GM18526 (cell line): ENCODE results near the gene KRT27.

Experiments used
- POLR2A ChIP-seq: IDR thresholded peaks from 3 replicates; pipeline ENCODE4 v1.6.1; 2011; ENCODE audit not compliant: insufficient read length; ENCODE audit errors: extremely low read depth

KRT27 gene

DNA sequence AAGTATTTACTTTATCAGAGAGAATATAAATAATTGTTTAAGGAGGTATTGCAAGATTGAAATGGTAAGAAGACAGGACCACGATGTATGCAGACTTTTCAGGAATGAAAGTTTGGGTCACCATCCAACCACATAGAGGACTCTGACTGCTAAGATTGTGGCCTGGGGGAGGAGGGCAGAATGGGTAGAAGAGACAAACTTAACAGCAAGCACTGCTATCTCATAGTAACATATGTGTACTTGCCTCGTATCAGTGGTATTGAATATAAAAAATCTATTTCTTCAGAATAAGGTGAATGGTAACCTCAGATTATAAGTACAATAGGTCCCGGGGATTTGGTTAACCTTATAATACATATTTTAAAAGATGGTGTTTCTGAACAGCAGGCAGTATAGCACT lies 34.2 kb upstream of the KRT27 start:
- no peak for TF ChIP-seq POLR2A

- no peak for TF ChIP-seq POLR2A
Measured at GRCh38 chr17:40815381-40815780, 33.0 kb upstream of the KRT27 start.

GRCh38 chr17:40813804-40814203 lies 31.5 kb upstream of the KRT27 start:
- TF ChIP-seq POLR2A: no peak

DNA sequence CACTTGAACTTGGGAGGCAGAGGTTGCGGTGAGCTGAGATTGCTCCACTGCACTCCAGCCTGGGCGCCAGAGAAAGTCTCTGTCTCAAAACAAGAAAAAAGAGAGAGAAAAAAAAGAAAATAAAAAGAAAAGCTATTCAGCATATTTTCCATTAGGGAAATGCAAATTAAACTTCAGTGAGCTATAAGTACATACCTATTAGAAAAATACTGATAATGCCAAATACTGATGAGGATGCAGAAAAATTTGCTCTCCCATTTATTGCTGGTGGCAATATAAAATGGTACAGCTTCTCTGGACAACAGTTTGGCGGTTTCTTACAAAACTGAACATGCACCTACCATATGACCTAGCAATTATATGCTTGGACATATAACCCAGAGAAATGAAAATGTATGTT lies 30.3 kb upstream of the KRT27 start:
- TF ChIP-seq POLR2A: no peak

DNA sequence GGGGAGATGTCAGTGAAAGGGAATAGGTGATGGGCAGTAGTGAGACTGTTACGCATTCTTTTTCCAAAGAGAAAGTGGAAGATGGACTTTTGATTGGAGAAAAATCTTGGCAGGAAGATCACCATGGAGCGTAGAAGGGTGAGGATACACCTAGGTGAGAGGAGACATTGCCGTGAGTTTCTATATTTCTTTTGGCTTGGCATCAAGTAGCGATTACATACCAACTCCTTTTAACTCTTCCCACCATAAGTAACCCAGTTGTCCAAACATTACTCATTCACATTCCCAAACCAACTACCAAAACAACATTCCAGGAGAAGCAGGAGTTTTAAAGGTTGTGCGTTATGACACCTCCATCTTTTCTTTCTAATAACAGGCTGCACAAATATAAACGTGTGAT lies 28.1 kb upstream of the KRT27 start:
- TF ChIP-seq POLR2A: no peak

- TF ChIP-seq POLR2A: no peak
Measured at GRCh38 chr17:40809721-40810421, 27.5 kb upstream of the KRT27 start.

DNA sequence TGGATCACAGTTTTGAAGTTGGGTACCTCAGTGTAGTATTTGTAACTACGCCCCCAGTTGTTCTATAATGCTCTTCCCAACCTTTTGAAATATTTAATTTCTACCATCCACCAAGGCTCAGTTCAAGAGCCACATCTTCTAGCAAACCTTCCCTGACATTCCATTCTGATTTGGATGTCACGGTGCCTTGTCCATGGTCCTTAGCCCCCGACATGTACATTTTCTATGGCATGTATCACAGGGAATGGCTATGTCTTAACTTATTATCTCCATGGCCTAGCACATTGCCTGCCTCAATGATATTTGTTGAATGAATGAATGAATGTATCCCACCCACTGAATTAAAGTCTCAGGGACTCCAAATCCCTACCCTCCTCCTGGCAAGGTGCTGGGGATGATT lies 23.8 kb upstream of the KRT27 start:
- no peak for TF ChIP-seq POLR2A

GRCh38 chr17:40803617-40804082 lies 21.3 kb upstream of the KRT27 start:
- TF ChIP-seq POLR2A: no peak

- no peak for TF ChIP-seq POLR2A
Measured at GRCh38 chr17:40801157-40801556, 18.8 kb upstream of the KRT27 start.

DNA sequence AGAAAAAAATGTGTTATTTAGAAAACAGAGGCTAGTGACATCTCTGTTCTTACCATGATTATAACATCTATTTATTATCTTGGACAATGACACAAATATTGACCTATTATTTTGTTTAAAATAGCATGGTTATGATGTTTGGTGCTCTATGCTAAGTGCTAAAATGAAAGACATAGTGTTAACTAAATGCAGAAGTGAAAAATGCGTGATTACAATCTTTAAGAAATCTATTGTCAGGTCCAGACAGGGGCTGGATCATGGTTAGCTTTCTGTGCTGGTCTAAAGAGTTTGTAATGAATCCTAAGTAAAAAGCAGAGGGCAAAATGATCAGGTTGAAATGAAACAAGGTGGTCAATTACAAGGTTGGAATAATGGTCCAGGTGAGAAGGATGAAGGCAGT lies 18.0 kb upstream of the KRT27 start:
- no peak for TF ChIP-seq POLR2A

- TF ChIP-seq POLR2A: no peak
Measured at GRCh38 chr17:40799859-40800258, 17.5 kb upstream of the KRT27 start, which contains the start of gene KRT28. KRT28 (minus strand) TSS chr17:40799959; CDS start chr17:40799893, 66 bp downstream.

- no peak for TF ChIP-seq POLR2A
Measured at GRCh38 chr17:40796846-40797245, 14.5 kb upstream of the KRT27 start.

DNA sequence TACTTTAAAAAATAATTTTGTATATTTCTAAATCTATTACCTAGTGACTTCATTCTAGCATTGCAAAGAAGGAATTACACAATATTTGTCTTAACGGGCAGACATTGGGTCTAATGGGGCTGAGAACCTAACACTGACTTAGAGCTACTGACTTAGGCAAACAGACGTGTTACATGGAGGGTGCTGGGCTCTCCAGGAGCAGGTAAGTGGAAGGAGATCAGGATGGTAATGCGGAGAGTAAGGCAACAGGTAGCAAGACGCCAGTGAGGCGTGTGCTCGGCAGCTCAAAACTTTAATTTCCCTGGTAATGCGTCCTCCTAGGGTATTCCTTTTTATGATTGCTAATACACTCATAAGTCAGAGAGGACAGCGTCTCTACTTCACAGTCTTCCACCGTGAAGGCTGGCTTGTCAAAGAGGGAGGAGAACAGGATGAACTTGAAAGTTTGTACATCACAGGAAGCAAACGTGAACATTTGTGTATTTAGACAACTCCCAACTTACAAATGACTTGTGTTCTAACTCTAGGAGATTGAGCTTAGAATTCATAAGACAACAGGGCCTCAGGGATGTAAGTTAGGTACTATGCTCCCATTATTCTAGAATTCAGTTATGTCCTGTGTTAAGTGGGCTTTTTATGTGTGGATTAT lies 12.8 kb upstream of the KRT27 start:
- no peak for TF ChIP-seq POLR2A

DNA sequence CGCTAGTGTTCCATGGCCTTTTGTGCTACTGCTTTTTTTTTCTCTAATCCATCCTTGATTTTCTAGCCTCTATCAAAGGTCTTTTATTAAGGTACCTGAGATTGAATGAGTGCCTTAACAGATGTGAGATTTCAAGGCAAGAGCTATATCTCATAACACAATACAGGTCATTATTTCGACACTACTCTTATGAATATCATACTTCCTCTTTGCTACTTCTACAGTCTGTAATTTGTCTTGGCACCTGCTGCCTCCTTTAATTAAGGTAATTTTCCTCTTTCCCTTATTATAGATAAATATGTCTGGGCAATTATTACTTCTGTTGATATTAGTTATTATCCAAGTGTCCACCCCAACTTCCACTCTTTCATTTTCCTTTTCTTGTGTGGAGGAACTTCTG lies 12.1 kb upstream of the KRT27 start:
- no peak for TF ChIP-seq POLR2A

DNA sequence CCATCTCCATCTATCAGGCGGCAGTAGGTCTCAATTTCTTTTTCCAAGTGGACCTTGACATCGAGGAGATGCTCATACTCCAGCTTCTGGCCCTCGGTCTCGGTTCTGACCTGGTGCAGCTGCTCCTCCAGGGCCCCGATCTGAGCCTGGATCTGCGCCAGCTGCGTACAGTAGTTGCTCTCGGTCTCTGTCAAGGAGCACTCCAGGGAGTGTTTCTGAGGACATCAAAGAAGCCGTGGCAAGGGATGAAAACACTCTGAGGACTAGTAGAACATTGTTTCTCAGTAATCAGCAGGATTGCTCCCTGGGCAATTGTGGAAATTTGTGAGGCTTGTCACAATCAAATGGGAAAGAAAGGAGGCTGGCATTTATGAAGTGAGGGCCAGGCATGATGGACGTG lies 11.5 kb upstream of the KRT27 start:
- TF ChIP-seq POLR2A: no peak

DNA sequence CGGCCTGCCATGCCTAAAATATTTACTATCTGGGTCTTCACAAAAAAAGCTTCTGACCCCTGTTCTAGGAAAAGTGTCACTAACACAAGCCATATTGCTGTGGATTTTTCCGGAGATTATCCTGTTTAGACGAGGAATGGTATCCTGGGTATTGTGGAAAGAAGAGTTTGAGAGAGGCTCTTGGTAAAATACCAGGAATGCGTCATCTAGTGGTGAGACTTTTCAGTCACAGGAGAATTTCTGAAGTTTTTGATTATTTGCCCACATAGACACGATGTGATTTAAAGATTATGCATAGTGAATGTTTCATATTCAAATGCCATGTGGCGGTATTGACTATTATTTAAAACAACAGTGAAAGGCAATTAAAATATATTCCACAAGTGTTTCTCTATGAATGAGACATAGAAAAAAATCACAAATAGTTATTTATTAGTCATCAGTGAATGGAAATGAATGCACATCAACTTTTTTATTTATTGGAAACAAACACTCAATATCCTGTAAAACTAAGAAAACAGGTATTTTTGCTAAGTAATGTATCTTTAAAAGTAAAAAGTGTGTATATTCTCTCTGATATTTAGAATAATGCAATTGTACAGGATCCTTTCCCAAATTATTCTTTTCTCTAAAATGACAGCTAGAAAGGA lies 9.6 kb upstream of the KRT27 start:
- TF ChIP-seq POLR2A: no peak
